Hematopoietic multipotent progenitor cell treated with erythropoietin and hydrocortisone succinate and interleukin-3 and kit ligand, for 17 days (in vitro differentiated cells): ENCODE measurements around the gene TNXB.
"Not testable (repeated sequence)": the region's sequence is repeated elsewhere in the genome, so short reads cannot be mapped to it uniquely, and the experiment has no call there.

Experiments used
- DNase-seq: peaks from one replicate; pipeline ENCODE4 v3.0.0-alpha.2; 2015; ENCODE audit warnings: low spot score

Gene TNXB

GRCh38 chr6:32004393-32004792 lies 104.7 kb downstream of the TNXB start:
- not testable (repeated sequence) for DNase-seq

DNA sequence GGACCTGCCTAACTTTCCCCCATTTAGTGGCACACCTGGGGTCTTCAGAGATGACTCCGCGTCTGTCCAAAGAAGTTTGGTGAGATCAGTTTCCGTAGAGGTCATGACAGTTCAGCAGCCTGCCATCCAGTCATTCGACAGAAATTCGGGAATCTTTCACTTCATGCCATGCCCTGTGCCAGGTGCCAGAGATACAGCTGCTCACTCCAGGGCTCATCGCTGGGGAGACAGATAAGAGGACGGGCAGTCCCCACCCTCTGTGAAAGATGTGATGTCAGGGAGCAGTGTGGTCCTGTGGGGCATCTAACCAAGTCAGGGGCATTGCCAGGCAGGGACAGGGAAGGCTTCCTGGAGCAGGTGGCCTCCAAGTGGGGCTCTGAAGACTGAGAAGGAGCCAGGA lies 105.8 kb downstream of the TNXB start:
- DNase-seq = not testable (repeated sequence)

GRCh38 chr6:32002546-32003268 lies 106.4 kb downstream of the TNXB start:
- DNase-seq = not testable (repeated sequence)

GRCh38 chr6:31996385-31996784 lies 112.8 kb downstream of the TNXB start:
- DNase-seq = not testable (repeated sequence)

- DNase-seq = not testable (repeated sequence)
These were observed 114.7 kb downstream of the TNXB start for GRCh38 chr6:31994421-31994820.
